CD4-positive, alpha-beta T cell treated with Interleukin-4 for 4 hours (primary cell): ENCODE measurements around the gene OLFM4.
"Not testable (repeated sequence)": the region's sequence is repeated elsewhere in the genome, so short reads cannot be mapped to it uniquely, and the experiment has no call there.

Experiments used
- DNase-seq: peaks from one replicate; pipeline ENCODE4 v3.0.0-alpha.2; 2020

OLFM4 gene

GRCh38 chr13:53028637-53029203, at the start of gene OLFM4:
Gene OLFM4, plus strand, starts transcription at chr13:53028813. Its CDS starts 24 bp downstream, at chr13:53028837.
- DNase-seq, result no peak

DNA sequence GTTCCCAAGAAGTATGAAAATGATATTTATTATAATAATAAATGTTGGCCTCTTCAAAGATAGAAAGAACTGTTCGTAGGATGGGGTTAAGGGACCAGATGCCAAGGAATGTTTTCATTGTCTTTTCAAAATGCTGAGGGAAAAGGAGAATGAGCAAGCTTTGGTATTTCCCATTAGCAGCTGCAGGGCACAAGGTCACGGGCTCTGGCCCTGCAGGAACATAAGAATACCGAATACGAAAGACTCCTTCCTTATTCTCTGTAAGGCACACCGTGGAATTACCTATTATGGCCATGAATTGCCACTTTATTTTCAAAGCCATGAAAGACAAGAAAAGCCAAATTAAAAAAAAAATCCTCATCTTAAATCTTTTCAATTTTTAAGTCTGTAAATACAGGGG, 49.6 kb upstream of the OLFM4 start:
- DNase-seq, result no peak

- DNase-seq, result no peak
Measured at GRCh38 chr13:52980695-52981094, 47.9 kb upstream of the OLFM4 start.

GRCh38 chr13:52983836-52984235, 44.8 kb upstream of the OLFM4 start:
- no peak for DNase-seq

GRCh38 chr13:52984881-52985363, 43.7 kb upstream of the OLFM4 start:
- DNase-seq, result no peak

GRCh38 chr13:52991344-52992020, 37.1 kb upstream of the OLFM4 start:
- DNase-seq, result no peak

DNA sequence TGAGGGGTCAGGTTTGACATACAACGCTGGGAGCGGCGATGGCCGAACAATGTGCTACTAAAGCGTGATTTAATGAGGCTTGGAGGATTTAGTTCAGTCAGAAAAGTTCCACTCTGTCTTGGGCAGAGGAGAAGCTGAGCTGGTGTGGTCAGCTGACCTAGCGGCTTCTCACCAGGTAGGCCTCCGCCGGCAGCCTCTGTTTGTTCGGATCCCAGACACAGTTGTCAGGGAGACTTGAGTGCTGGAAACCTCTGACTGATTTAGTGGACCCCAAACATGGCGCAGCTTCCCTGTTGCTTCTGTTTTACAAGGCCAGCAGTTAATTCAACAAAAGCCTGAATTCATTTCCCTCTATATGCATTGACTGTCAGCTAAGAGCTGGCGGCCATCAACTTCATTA, 36.5 kb upstream of the OLFM4 start:
- no peak for DNase-seq

DNA sequence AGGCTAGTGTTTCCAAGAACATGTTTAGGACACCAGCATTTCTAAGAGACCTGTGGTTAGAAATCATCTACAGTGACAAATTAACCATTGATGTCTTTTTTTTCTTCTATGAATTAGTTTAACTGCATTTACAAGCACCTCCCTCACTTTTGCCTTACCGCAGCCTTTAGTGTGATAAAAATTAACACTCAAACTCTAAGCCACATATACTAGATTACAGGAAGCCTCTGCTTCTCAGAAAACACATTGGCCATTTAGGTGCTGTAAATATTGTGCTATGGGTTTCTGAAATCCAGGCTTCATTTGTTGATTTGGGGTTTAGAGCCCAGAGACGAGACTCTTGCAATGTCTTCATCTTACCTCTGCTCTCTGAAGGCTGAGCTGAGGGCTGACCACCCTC, 34.6 kb upstream of the OLFM4 start:
- no peak for DNase-seq

DNA sequence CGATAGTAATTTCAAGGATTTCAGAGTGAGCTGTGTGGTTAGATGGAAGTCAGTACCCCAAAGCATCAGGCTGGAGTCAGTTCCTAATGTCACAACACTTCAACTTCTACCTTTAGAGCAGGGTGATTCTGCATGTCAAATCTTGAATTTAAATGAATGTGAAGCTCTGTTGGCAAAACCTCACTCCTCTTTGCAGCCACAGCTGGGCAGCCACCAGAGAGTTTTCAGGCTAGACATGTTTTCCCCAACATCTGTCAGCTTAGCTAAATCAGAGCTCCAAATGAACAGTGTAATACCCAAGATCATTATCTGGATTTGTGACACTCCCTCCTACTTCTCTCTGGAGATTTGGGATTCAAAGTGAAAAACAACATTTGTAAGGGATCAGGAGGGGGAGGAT, 33.7 kb upstream of the OLFM4 start:
- no peak for DNase-seq

DNA sequence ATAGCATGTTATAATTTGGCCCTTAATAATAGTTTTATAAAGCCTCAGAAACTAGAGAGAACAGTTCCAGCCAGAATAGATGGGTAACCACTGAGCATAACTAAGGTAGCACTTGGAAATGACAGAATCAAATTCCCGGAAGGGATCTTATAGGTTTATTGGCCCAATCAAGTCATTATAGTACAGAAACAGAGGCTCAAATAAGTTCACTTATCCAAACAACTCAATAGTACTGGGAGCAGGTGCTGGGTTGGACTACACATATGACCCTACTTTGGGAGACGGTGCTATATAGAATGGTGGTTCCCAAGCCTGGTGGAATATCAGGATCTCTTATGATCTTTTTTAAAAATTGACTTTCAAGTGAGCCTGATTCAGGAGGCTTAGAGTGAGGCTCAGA, 32.7 kb upstream of the OLFM4 start:
- no peak for DNase-seq

DNA sequence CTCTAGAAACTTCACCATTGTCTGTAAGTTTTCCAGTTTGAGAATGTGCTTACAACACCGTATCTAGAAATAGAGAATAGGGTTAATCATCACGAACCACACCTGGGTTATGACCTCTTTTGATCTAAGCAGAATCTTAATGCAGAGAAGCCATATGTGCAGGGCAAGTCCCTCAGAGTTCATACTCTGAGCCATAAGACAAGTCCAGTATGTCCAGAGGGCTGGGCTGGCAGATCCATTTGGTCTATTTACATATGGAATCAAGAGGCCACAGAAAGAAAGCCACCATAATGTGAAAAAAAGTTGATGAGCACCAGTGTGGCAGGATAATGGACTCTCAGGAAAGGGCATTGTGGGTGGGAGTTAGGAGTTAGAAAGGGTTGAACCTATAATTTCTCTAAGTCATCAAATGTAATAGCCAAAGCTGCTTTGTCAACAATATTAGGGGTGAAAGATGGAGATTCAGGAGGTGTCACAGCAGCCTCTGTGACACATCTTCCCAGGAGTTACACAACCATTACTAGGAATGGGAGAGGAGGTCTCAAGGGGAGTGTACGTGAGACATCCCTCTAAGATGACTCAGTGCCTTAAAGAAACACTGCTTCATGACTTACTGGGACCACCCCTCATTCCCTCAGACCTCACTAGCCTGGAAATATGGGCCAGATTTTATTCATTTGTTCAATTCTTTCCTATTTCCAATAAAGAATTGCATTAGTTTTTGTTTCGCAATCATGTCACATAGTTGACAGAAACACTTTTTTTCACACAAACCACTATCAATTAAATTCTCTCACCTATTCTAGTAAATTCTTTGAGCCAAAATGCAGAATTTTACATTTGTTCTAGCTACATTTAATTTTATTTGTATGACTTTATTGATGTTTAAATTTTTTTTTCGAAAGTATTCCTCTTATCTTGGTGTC, 30.4 kb upstream of the OLFM4 start:
- DNase-seq, result no peak

- no peak for DNase-seq
Measured at GRCh38 chr13:52999093-52999696, 29.4 kb upstream of the OLFM4 start.

DNA sequence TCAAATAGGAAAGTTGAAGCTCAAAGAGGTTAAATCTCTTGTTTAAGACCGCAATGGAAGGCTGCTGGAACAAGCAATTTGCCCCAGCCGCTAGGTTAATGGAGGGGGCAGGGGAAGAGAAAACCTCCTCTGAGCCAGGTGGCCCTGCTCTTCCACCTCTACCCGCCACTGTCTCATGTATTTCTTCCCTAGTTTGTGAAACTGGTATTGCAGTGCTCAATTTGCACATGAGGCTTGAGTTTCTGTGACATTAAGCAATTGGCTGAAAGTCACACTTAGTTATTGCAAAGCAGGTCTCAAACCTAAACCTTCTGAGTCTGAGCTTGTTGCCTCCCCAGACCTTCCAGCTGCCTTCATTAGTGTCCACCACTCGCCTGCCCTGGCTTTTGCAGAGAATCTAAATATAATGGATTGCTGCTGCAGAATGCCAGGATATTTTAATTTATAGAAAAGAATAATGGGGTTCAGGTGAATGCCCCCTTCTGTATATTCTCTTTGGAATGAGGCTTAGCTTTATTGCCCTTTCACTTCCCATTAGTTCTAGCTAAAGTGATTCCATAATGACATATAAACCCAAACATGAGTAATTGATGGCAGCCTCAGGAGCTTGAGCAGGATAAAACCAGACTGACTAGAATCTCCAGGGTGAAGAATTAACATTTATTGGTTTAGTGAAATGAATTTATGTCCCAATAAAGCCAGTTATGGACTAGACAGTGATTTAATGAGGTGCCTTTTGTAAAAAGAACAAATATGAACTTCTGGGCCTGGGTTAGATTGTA, 27.0 kb upstream of the OLFM4 start:
- DNase-seq, result no peak

- DNase-seq, result no peak
Measured at GRCh38 chr13:53004573-53004972, 24.0 kb upstream of the OLFM4 start.

DNA sequence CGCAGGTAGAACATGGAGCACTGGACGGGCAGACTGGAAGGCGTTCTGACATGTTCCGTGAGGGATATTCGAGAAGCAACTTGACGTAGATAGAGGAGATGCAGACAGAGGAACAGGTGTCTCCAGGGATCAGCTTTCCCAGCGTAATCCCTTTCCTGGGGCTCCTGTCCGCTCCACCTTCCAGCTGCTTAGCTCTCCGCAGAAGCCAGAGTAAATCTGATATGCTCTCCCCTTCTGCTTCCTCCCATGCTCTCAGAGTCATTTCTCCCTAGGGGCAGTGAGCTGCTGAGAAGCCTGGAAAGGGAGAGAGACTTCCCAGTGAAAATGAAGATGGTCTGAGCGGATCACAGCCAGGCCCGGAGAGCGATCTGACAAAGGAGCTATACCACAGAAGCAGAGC, 23.0 kb upstream of the OLFM4 start:
- DNase-seq, result no peak

DNA sequence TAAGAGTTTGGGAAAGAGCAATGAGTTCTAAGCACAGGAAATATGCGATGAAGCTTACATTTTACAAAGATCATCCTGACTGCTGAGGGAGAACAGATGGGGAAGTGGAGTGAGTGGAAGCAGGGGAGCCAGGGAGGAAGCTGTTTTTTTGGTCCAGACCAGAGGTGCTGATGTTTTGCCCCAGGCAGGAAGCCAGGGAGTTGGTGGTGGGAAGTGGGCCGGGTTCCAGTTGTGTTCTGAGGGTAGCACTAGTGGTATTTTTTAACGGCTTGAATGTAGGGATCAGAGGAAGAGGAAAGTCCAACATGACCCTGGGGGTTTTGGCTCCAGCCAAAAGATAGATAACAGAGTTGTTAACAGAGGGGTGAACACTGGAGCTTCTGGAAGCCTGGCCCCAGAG, 20.7 kb upstream of the OLFM4 start:
- no peak for DNase-seq

DNA sequence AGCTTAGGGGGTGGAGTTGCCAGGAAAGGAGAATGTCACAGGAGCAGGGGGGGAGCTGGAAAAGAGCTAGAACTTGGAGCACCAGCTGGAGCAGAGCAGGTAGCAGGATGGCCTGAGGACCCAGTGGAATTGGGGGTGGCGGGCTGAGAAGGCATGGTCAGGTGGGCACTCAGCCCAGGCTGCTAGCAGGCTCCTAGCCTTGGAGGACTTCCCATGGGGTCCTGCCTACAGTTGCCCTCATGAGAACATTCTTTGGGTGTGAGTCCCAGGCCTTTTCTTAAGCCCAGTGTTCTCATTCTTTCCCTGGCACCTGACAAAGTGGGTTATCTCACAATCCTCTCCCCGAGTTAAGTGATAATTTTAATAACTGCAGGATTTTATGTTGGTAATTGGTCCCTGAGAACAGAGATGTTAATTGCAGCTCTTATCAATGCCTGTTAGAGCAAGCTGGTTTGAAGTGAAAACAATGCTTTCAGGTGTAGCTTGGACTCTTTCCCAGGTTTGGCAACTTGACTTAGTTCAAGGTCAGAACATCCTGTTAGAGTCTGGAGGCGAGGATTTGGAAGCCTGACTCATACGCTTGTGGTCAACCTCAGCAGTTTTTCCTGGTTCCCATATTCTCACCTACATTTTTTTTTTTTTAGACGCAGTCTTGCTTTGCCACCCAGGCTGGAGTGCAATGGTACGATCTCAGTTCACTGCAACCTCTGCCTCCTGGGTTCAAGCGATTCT, 18.1 kb upstream of the OLFM4 start:
- no peak for DNase-seq

- DNase-seq, result no peak
Measured at GRCh38 chr13:53012707-53013106, 15.9 kb upstream of the OLFM4 start.

GRCh38 chr13:53013113-53013512, 15.5 kb upstream of the OLFM4 start:
- DNase-seq, result no peak

DNA sequence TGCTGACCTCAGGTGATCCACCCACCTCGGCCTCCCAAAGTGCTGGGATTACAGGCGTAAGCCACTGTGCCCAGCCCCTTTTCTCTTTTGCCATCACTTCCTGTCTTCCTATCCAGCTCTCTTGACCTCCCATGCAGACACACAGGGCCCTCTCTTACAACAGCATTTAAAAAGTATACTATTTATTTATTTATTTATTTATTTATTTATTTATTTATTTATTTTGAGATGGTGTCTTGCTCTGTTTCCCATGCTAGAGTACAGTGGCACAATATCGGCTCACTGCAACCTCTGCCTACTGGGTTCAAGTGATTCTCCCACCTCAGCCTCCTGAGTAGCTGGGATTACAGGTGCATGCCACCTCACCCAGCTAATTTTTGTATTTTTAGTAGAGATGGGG, 14.6 kb upstream of the OLFM4 start:
- not testable (repeated sequence) for DNase-seq

- no peak for DNase-seq
Measured at GRCh38 chr13:53014495-53015443, 13.8 kb upstream of the OLFM4 start.
